ENCODE measurements around the gene TGFBR2.

- no peak for TF ChIP-seq NRF1 (conservative IDR thresholded peaks at IDR 0.05; ENCODE audit: low read depth, low read length)
- TF ChIP-seq ZNF207 (IDR thresholded peaks at IDR 0.05; ENCODE audit: borderline replicate concordance) = no peak
- TF ChIP-seq CEBPZ (IDR thresholded peaks at IDR 0.05; ENCODE audit: low read depth, low read length) = no peak
- no peak for TF ChIP-seq SIN3A (IDR thresholded peaks at IDR 0.05; ENCODE audit: low read depth, low read length)
- TF ChIP-seq NFYB (IDR thresholded peaks at IDR 0.05; ENCODE audit: insufficient read depth, low read depth, low read length) = no peak
- TF ChIP-seq POLR2A (IDR thresholded peaks at IDR 0.05; ENCODE audit: low read depth, low read length) = no peak
- TF ChIP-seq CHD4 (IDR thresholded peaks at IDR 0.05) = no peak
- no peak for TF ChIP-seq CUX1 (IDR thresholded peaks at IDR 0.05; ENCODE audit: insufficient replicate concordance, low read depth, low read length)
Observed at GRCh38 chr3:30662836-30663235, 56.4 kb downstream of the TGFBR2 start.
